Measurements from ENCODE around the gene ABCG4.

ABCG4 gene

GRCh38 chr11:119106564-119107537, 42.0 kb upstream of the ABCG4 start, which contains the start of gene C2CD2L:
C2CD2L (plus strand) TSS chr11:119107344; CDS start chr11:119107742, 398 bp downstream.
- no peak for TF ChIP-seq ZFX (IDR thresholded peaks at IDR 0.05)
- TF ChIP-seq CTCF (conservative IDR thresholded peaks at IDR 0.05) = no peak
- H3K27ac ChIP-seq = peak within 1 kb of the TSS; percentile 90

DNA sequence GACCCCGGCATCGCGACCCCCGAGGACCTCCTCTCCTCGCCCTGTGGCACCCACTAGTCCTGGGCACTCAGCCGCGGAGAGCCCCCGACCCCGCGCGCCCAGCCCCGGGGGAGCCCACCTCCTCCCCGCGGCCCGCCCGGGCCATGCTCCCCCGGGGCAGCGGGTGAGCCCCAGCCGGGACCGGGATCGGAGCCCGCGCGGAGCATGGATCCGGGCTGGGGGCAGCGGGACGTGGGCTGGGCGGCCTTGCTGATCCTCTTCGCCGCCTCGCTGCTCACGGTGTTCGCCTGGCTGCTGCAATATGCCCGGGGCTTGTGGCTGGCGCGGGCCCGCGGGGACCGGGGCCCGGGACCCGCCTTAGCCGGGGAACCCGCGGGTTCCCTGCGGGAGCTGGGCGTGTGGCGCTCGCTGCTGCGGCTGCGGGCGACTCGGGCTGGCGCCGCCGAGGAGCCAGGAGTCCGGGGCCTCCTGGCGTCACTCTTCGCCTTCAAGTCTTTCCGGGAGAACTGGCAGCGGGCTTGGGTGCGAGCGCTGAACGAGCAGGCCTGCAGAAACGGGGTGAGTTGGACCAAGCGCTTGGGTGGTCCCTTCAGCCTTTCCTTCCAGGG, 41.2 kb upstream of the ABCG4 start:
- no peak for TF ChIP-seq CTCF (conservative IDR thresholded peaks at IDR 0.05)
- peak; percentile 69; the same call in 1 of the 2 replicates for TF ChIP-seq ZFX (IDR thresholded peaks at IDR 0.05)
- H3K27ac ChIP-seq = peak overlapping the region; percentile 90

DNA sequence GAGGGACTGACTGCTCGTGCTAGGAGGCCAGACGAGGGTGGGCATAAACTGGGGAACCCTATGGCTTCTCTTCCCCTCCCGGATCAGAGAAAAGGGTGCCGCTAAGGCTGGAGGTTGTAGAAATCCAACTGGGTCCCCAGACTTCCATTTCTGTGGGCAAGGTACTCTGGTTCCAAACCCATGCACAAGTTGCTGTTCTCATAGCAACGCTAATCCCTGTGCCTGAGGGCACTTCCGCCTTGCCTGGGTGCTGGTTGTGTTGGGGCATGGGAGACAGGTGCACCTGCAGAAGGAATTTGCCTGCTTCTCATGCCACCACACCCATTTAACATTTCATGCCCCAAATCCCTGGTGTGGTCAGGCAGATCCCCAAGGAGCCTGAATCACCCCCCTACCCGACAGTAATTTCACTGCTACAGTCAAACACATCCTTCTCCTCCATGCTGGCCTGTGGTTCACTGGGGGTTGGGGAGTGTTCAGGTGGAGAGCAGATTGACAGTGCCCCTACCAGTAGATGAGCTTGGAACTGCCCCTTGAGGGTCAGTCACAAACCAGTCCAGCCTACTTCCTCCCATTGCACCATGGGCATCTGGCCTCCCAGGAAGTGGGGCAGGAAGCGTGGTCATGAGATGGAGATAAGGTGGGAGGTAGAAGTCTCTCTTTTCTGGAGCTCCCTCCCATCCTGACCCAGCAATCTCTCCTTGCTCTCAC, 40.6 kb upstream of the ABCG4 start:
- TF ChIP-seq CTCF (conservative IDR thresholded peaks at IDR 0.05) (no peak), ZFX (IDR thresholded peaks at IDR 0.05) (no peak)
- H3K27ac ChIP-seq = peak overlapping the region; percentile 90

GRCh38 chr11:119108857-119109221, 40.0 kb upstream of the ABCG4 start:
- H3K27ac ChIP-seq = peak overlapping the region; percentile 90; the same call in 1 of the 2 replicates
- no peak for TF ChIP-seq ZFX (IDR thresholded peaks at IDR 0.05)
- TF ChIP-seq CTCF (conservative IDR thresholded peaks at IDR 0.05) = no peak

DNA sequence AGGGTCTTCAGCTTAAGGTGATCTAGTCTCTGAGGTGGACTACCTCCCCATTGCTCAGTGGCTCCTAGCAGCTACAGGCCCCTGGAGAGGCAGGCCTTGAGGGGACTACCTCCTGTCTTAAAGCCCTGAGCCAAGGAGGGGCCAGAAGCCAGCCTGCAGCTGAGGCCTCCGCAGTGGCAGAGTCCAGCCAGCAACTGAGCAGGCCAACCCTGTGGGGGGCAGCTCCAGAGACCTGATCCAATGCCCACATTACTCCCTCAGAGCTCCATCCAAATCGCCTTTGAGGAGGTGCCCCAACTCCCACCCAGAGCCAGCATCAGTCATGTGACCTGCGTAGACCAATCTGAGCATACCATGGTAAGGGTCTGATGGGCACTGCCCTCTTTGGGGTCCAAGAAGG, 39.0 kb upstream of the ABCG4 start:
- TF ChIP-seq ZFX (IDR thresholded peaks at IDR 0.05) = no peak
- H3K27ac ChIP-seq = no peak overlapping the region

- H3K27ac ChIP-seq = no peak overlapping the region
- no peak for TF ChIP-seq CTCF (conservative IDR thresholded peaks at IDR 0.05)
- no peak for TF ChIP-seq ZFX (IDR thresholded peaks at IDR 0.05)
Measured at GRCh38 chr11:119110439-119110838, 38.4 kb upstream of the ABCG4 start.

- TF ChIP-seq ZFX (IDR thresholded peaks at IDR 0.05) (no peak), CTCF (conservative IDR thresholded peaks at IDR 0.05) (no peak)
- no peak overlapping the region for H3K27ac ChIP-seq
Measured at GRCh38 chr11:119111361-119111925, 37.4 kb upstream of the ABCG4 start.
